ENCODE measurements around the gene DAPK1. TPM values are rescaled to one million over a fixed set of nuclear protein-coding genes. Genes with fewer than 3 reads are reported as not detected.

The DAPK1 gene
- total RNA-seq, 1 experiment from 2014 or later = 103 TPM

DNA sequence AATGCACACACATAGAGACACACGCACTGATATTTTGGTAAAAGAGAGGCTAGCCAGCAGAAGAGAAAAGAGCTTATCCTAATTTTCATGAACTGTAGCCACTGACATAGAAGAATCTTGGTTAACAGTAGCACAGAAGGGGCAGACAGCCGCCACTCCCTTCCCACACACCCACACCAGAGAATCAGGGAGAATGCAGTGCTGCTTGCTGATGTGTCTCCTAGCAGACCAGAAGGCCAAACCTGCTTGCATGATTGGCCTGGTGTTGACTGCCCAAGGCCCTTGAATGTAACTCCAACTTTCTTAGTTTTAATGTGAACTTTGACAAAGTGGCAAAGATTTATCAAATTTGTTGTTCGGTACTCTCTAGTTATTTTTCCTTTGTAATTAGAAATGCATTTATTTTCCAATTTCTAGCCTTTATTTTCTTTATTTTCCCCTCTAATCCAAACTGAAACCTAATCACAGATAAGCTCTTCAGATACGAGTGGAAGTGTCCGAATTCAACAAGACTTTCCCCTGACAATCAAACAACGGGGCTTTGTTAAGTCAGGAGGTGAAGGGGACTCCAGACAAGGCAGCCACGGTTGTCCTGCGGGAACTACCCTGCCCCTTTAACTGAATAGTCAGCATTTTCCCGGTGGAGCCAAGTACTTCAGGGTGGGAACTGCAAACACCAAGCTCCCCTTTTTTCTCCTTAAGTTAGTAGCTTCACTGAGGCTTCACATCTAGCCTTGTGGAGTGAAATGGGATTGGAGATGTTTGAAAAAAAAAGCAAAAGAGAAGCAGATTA is 146.3 kb downstream of the DAPK1 start:
- Histone ChIP-seq H3K4me3 (no peak overlapping the region), H3K36me3 (peaks cover 95% of the 10 kb centered on the region), H3K4me1 (replicated peaks) (peaks cover 30% of the 10 kb centered on the region), H3K27me3 (replicated peaks) (no peaks in the 10 kb centered on the region), H3K27ac (peak overlapping the region; percentile 36; the same call in 1 of the 2 replicates), H3K9me3 (replicated peaks) (no peaks in the 10 kb centered on the region)
- DNase-seq (ENCODE audit: low read depth in 1 of 2, low spot score in 2 of 2) = no peak

DNA sequence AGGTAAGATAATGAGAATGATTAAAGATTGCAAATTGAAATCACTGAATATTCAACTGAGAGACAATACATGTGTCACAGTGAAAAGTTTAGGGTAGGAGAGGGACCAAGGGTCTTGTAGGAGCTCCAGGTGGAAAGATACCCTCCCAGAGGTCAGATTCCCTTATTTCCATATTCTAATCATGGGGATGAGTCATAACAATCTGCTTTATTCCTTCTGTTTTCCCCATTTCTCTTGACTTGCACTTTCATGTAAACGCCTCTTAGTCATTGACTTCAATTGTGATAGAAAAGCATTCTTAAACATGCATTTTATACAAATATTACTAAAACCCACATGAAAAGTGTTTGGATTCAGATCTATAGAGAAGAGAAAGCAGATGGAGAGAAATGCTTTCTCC is 147.0 kb downstream of the DAPK1 start:
- H3K27ac ChIP-seq = peak overlapping the region; percentile 36
- peaks cover 30% of the 10 kb centered on the region for H3K4me1 ChIP-seq (replicated peaks)
- peaks cover 95% of the 10 kb centered on the region for H3K36me3 ChIP-seq
- H3K4me3 ChIP-seq = no peak overlapping the region
- no peaks in the 10 kb centered on the region for H3K27me3 ChIP-seq (replicated peaks)
- DNase-seq (ENCODE audit: low read depth in 1 of 2, low spot score in 2 of 2) = peak in 1 of 2 experiments; percentile 42
- no peaks in the 10 kb centered on the region for H3K9me3 ChIP-seq (replicated peaks)

- no peak overlapping the region for H3K27ac ChIP-seq
- H3K4me3 ChIP-seq = no peak overlapping the region
- H3K27me3 ChIP-seq (replicated peaks) = no peaks in the 10 kb centered on the region
- H3K4me1 ChIP-seq (replicated peaks) = peaks cover 17% of the 10 kb centered on the region
- H3K36me3 ChIP-seq = peaks cover 95% of the 10 kb centered on the region
- H3K9me3 ChIP-seq (replicated peaks) = no peaks in the 10 kb centered on the region
- no peak for DNase-seq (ENCODE audit: low read depth in 1 of 2, low spot score in 2 of 2)
Measured at GRCh38 chr9:87646546-87646945, 148.9 kb downstream of the DAPK1 start.

DNA sequence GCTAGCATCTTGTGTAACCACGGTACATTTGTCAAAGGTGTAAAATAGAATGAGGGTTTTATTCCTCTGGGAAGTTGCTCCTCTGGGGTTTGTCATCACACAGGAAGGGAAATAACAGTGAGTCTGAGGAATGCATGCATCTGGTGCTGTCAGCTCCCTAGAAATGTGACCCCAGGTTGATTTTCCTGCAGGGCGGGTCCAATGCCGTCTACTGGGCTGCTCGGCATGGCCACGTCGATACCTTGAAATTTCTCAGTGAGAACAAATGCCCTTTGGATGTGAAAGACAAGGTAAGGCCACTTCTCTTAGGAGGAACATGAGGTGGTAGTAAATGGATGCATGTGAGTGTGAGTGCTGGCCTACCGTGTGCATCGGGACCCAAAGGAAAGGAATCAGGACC is 149.4 kb downstream of the DAPK1 start:
- Histone ChIP-seq H3K27ac (no peak overlapping the region), H3K36me3 (peaks cover 89% of the 10 kb centered on the region), H3K9me3 (replicated peaks) (no peaks in the 10 kb centered on the region), H3K27me3 (replicated peaks) (no peaks in the 10 kb centered on the region), H3K4me3 (no peak overlapping the region), H3K4me1 (replicated peaks) (peaks cover 17% of the 10 kb centered on the region)
- DNase-seq (ENCODE audit: low read depth in 1 of 2, low spot score in 2 of 2) = no peak

DNA sequence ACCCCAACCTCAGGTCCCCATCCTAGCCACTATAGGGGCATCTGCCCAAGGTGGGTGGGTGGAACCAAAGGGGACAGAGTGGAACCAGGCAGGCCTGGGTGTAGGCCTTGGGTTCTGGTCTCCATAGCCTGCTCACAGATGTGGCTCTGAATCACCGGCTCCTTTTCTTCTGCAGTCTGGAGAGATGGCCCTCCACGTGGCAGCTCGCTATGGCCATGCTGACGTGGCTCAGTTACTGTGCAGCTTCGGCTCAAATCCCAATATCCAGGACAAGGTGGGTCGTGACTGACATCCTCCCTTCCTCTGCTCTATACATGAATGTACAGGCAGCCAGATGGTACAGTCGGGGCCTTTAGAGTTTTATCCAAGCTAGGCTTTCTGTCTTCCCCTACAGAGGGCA is 150.9 kb downstream of the DAPK1 start:
- Histone ChIP-seq H3K27me3 (replicated peaks) (no peaks in the 10 kb centered on the region), H3K27ac (no peak overlapping the region), H3K9me3 (replicated peaks) (no peaks in the 10 kb centered on the region), H3K4me3 (no peak overlapping the region), H3K36me3 (peaks cover 79% of the 10 kb centered on the region), H3K4me1 (replicated peaks) (peaks cover 17% of the 10 kb centered on the region)
- DNase-seq (ENCODE audit: low read depth in 1 of 2, low spot score in 2 of 2) = no peak

DNA sequence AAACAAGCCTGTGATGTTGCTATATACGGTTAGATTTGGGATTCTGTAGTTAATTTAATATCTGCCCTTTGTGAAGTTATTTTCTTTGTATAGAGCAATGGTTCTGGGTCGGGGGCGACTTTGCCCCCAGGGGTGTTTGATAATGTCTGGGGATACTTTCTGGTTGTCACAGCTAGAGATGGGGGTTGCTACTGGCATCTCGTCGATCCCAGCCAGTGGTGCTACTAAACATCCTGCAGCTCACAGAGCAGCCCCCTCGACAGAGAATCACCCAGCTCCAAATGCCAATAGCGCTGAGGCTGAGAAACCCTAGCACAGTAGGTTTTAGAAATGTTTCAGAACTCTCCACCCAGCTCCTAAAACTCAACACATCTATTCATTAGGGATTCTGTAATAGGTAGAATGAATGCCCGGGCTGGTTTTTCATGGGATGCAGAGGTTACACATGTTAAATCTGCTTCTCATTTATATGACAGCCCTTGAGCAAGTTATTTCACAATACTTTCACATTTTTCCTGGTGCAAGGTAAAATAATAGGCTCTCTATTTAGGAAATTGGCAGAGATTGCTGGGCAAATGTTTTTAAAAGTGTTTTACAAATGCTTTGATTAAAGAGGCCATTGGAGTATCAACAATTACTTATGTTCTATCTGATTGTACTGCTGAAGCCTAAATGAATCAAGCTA is 153.1 kb downstream of the DAPK1 start:
- no peaks in the 10 kb centered on the region for H3K9me3 ChIP-seq (replicated peaks)
- no peaks in the 10 kb centered on the region for H3K27me3 ChIP-seq (replicated peaks)
- no peak for DNase-seq (ENCODE audit: low read depth in 1 of 2, low spot score in 2 of 2)
- H3K27ac ChIP-seq = no peak overlapping the region
- peaks cover 79% of the 10 kb centered on the region for H3K36me3 ChIP-seq
- H3K4me3 ChIP-seq = no peak overlapping the region
- H3K4me1 ChIP-seq (replicated peaks) = peaks cover 3% of the 10 kb centered on the region

GRCh38 chr9:87651431-87651830 is 153.8 kb downstream of the DAPK1 start:
- H3K27me3 ChIP-seq (replicated peaks) = no peaks in the 10 kb centered on the region
- H3K9me3 ChIP-seq (replicated peaks) = no peaks in the 10 kb centered on the region
- H3K4me1 ChIP-seq (replicated peaks) = peaks cover 10% of the 10 kb centered on the region
- no peak overlapping the region for H3K4me3 ChIP-seq
- no peak overlapping the region for H3K27ac ChIP-seq
- peaks cover 77% of the 10 kb centered on the region for H3K36me3 ChIP-seq
- DNase-seq (ENCODE audit: low read depth in 1 of 2, low spot score in 2 of 2) = no peak

GRCh38 chr9:87653941-87654340 is 156.3 kb downstream of the DAPK1 start:
- no peaks in the 10 kb centered on the region for H3K9me3 ChIP-seq (replicated peaks)
- H3K27me3 ChIP-seq (replicated peaks) = no peaks in the 10 kb centered on the region
- H3K27ac ChIP-seq = no peak overlapping the region
- no peak for DNase-seq (ENCODE audit: low read depth in 1 of 2, low spot score in 2 of 2)
- peaks cover 73% of the 10 kb centered on the region for H3K36me3 ChIP-seq
- H3K4me1 ChIP-seq (replicated peaks) = peaks cover 18% of the 10 kb centered on the region
- H3K4me3 ChIP-seq = no peak overlapping the region

- Histone ChIP-seq H3K36me3 (peaks cover 73% of the 10 kb centered on the region), H3K27me3 (replicated peaks) (no peaks in the 10 kb centered on the region), H3K27ac (no peak overlapping the region), H3K9me3 (replicated peaks) (no peaks in the 10 kb centered on the region), H3K4me1 (replicated peaks) (peaks cover 18% of the 10 kb centered on the region), H3K4me3 (no peak overlapping the region)
- DNase-seq (ENCODE audit: low read depth in 1 of 2, low spot score in 2 of 2) = no peak
Measured at GRCh38 chr9:87655731-87656130, 158.1 kb downstream of the DAPK1 start.

DNA sequence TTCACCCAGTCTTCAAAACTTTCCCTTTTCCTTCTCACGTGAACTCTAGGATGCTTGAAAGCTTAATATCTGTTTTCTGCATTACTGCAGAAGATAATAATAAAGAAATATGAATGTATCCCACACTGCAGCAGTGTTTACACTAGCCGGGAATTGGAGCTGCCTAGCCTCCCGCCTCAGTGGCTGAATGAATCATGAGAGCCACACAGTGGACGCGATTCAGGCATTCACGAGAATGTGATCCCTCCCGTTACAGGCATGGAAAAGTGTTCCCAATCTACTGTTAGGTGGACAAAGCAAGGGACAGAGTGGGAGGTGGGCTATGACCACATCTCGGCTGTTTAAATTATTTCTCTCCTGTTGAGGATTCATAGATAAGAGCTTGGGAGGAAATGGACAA is 158.8 kb downstream of the DAPK1 start:
- no peak overlapping the region for H3K27ac ChIP-seq
- H3K4me1 ChIP-seq (replicated peaks) = peaks cover 25% of the 10 kb centered on the region
- no peaks in the 10 kb centered on the region for H3K9me3 ChIP-seq (replicated peaks)
- no peak overlapping the region for H3K4me3 ChIP-seq
- peak in 1 of 2 experiments; percentile 39 for DNase-seq (ENCODE audit: low read depth in 1 of 2, low spot score in 2 of 2)
- H3K36me3 ChIP-seq = peaks cover 73% of the 10 kb centered on the region
- H3K27me3 ChIP-seq (replicated peaks) = no peaks in the 10 kb centered on the region

- DNase-seq (ENCODE audit: low read depth in 1 of 2, low spot score in 2 of 2) = no peak
- no peaks in the 10 kb centered on the region for H3K27me3 ChIP-seq (replicated peaks)
- H3K4me3 ChIP-seq = no peak overlapping the region
- H3K4me1 ChIP-seq (replicated peaks) = peaks cover 32% of the 10 kb centered on the region
- H3K9me3 ChIP-seq (replicated peaks) = no peaks in the 10 kb centered on the region
- H3K27ac ChIP-seq = no peak overlapping the region
- H3K36me3 ChIP-seq = peaks cover 76% of the 10 kb centered on the region
Measured at GRCh38 chr9:87657190-87657589, 159.5 kb downstream of the DAPK1 start.

- no peak for DNase-seq (ENCODE audit: low read depth in 1 of 2, low spot score in 2 of 2)
- Histone ChIP-seq H3K4me3 (no peak overlapping the region), H3K27ac (no peak overlapping the region), H3K27me3 (replicated peaks) (no peaks in the 10 kb centered on the region), H3K9me3 (replicated peaks) (no peaks in the 10 kb centered on the region), H3K4me1 (replicated peaks) (peaks cover 38% of the 10 kb centered on the region), H3K36me3 (peaks cover 78% of the 10 kb centered on the region)
Measured at GRCh38 chr9:87657893-87658292, 160.2 kb downstream of the DAPK1 start.

DNA sequence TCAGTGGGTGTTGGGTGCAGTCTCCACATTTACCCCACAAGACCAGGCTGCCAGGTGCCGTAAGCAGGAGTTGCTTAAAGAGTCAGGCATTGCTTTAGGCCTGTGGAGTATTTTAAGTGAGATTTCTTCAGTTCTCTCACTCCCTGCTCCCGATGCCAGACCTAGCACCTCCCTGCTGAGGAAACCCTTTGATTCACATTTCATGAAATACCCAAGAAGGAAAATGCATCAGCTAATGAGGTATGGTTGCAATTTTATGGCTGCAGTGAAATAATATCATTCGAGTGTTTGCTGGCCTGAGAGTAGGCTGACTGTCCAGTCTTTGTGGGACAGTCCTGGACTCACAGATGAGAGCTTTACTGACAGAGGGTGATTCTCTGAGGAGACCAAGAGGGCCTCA is 160.8 kb downstream of the DAPK1 start:
- Histone ChIP-seq H3K27ac (no peak overlapping the region), H3K27me3 (replicated peaks) (no peaks in the 10 kb centered on the region), H3K4me3 (no peak overlapping the region), H3K4me1 (replicated peaks) (peaks cover 42% of the 10 kb centered on the region), H3K36me3 (peaks cover 82% of the 10 kb centered on the region), H3K9me3 (replicated peaks) (no peaks in the 10 kb centered on the region)
- DNase-seq (ENCODE audit: low read depth in 1 of 2, low spot score in 2 of 2) = no peak

Data from SJSA1 (cell line).